Panc1 (cell line): ENCODE measurements around the gene CPT1B.

Experiments
- POLR2AphosphoS5 ChIP-seq: IDR thresholded peaks from 2 replicates; pipeline ENCODE4 v1.6.1; 2012; ENCODE audit warnings: mild to moderate bottlenecking, low read depth, low read length, moderate library complexity
- TF ChIP-seq, protein P1 (sequence below): fragments of 450-650 bp; IDR thresholded peaks from 2 replicates; pipeline ENCODE4 v1.5.1; 2017; ENCODE audit warnings: mild to moderate bottlenecking
- TF ChIP-seq, protein P2 (sequence below), 2 experiments: IDR thresholded peaks; 2 replicates each; pipeline ENCODE4 v1.6.1; 2011 to 2012; ENCODE audit warnings: low read depth in 2 of 2, control low read depth in 1 of 2, low read length in 1 of 2, mild to moderate bottlenecking in 1 of 2, moderate library complexity in 1 of 2; ENCODE audit not compliant: insufficient read depth in 1 of 2

DNA sequence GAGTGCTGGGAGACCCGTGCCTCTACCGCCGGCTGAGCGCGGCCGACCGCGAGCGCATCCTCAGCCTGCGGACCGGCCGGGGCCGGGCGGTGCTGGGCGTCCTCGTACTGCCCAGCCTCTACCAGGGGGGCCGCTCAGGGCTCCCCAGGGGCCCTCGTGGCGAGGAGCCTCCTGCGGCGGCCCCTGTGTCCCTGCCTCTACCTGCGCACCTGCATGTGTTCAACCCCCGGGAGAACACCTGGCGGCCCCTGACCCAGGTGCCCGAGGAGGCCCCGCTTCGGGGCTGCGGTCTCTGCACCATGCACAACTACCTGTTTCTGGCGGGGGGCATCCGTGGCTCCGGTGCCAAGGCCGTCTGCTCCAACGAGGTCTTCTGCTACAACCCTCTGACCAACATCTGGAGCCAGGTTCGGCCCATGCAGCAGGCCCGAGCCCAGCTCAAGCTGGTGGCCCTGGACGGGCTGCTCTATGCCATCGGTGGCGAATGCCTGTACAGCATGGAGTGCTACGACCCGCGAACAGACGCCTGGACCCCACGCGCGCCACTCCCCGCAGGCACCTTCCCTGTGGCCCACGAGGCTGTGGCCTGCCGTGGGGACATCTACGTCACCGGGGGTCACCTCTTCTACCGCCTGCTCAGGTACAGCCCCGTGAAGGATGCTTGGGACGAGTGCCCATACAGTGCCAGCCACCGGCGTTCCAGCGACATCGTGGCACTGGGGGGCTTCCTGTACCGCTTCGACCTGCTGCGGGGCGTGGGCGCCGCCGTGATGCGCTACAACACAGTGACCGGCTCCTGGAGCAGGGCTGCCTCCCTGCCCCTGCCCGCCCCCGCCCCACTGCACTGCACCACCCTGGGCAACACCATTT, 29.1 kb downstream of the CPT1B start:
- TF ChIP-seq, protein P1, sequence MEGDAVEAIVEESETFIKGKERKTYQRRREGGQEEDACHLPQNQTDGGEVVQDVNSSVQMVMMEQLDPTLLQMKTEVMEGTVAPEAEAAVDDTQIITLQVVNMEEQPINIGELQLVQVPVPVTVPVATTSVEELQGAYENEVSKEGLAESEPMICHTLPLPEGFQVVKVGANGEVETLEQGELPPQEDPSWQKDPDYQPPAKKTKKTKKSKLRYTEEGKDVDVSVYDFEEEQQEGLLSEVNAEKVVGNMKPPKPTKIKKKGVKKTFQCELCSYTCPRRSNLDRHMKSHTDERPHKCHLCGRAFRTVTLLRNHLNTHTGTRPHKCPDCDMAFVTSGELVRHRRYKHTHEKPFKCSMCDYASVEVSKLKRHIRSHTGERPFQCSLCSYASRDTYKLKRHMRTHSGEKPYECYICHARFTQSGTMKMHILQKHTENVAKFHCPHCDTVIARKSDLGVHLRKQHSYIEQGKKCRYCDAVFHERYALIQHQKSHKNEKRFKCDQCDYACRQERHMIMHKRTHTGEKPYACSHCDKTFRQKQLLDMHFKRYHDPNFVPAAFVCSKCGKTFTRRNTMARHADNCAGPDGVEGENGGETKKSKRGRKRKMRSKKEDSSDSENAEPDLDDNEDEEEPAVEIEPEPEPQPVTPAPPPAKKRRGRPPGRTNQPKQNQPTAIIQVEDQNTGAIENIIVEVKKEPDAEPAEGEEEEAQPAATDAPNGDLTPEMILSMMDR: no peak
- TF ChIP-seq POLR2AphosphoS5: no peak
- TF ChIP-seq, protein P2, sequence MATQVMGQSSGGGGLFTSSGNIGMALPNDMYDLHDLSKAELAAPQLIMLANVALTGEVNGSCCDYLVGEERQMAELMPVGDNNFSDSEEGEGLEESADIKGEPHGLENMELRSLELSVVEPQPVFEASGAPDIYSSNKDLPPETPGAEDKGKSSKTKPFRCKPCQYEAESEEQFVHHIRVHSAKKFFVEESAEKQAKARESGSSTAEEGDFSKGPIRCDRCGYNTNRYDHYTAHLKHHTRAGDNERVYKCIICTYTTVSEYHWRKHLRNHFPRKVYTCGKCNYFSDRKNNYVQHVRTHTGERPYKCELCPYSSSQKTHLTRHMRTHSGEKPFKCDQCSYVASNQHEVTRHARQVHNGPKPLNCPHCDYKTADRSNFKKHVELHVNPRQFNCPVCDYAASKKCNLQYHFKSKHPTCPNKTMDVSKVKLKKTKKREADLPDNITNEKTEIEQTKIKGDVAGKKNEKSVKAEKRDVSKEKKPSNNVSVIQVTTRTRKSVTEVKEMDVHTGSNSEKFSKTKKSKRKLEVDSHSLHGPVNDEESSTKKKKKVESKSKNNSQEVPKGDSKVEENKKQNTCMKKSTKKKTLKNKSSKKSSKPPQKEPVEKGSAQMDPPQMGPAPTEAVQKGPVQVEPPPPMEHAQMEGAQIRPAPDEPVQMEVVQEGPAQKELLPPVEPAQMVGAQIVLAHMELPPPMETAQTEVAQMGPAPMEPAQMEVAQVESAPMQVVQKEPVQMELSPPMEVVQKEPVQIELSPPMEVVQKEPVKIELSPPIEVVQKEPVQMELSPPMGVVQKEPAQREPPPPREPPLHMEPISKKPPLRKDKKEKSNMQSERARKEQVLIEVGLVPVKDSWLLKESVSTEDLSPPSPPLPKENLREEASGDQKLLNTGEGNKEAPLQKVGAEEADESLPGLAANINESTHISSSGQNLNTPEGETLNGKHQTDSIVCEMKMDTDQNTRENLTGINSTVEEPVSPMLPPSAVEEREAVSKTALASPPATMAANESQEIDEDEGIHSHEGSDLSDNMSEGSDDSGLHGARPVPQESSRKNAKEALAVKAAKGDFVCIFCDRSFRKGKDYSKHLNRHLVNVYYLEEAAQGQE (IDR thresholded peaks at IDR 0.05; ENCODE audit: insufficient read depth in 1 of 2, low read depth in 2 of 2, low read length in 1 of 2): no peak
